Sigmoid colon (tissue), 7 donors: ENCODE results near the gene DEFB132. TPM values are rescaled to one million over a fixed set of nuclear protein-coding genes. Genes with fewer than 3 reads are reported as not detected.
"Not testable (repeated sequence)": the region's sequence is repeated elsewhere in the genome, so short reads cannot be mapped to it uniquely, and the experiment has no call there.

ENCODE experiments used
- DNase-seq: peaks from one replicate; pipeline ENCODE4 v3.0.0-alpha.2; 2019
- H3K27ac ChIP-seq, 4 donors: fragments of 200-600 bp; sonication (generic); one replicate each; pipeline ENCODE4 v1.5.1; 2016 to 2019; ENCODE audit warnings: mild to moderate bottlenecking in 1 of 4
- H3K27me3 ChIP-seq, 3 donors: fragments of 200-600 bp; sonication (generic); one replicate each; pipeline ENCODE4 v1.5.1; 2019; ENCODE audit warnings: mild to moderate bottlenecking in 1 of 3
- H3K36me3 ChIP-seq, 4 donors: fragments of 200-600 bp; sonication (generic); one replicate each; pipeline ENCODE4 v1.5.1; 2016 to 2019
- H3K4me1 ChIP-seq, 4 donors: fragments of 200-600 bp; sonication (generic); one replicate each; pipeline ENCODE4 v1.5.1; 2017 to 2019
- H3K4me3 ChIP-seq, 4 donors: fragments of 200-600 bp; sonication (generic); one replicate each; pipeline ENCODE4 v1.5.1; 2017 to 2019; ENCODE audit warnings: mild to moderate bottlenecking in 2 of 4, moderate library complexity in 1 of 4
- H3K9me3 ChIP-seq, 4 donors: fragments of 200-600 bp in 3 of 4; sonication (generic) in 3 of 4; one replicate each; pipeline versions ENCODE4 v1.5.1 to v1.6.1; 2013 to 2019
- CTCF ChIP-seq, 4 experiments: fragments of 450-650 bp in 3 of 4; fragments of 200-600 bp in 1 of 4; IDR thresholded peaks; one replicate each; pipeline ENCODE4 v1.5.1; 2016 to 2019; ENCODE audit warnings: antibody characterized with exemption in 4 of 4, mild to moderate bottlenecking in 3 of 4, moderate library complexity in 2 of 4
- EP300 ChIP-seq, 4 donors: sonication (generic); formaldehyde crosslinking; IDR thresholded peaks; one replicate each; pipeline ENCODE4 v1.6.1; 2017; ENCODE audit warnings: antibody characterized with exemption in 4 of 4
- POLR2A ChIP-seq, 2 donors: fragments of 450-650 bp; IDR thresholded peaks; one replicate each; pipeline ENCODE4 v1.6.1; 2016; ENCODE audit warnings: antibody characterized with exemption in 2 of 2, mild to moderate bottlenecking in 2 of 2, moderate library complexity in 2 of 2
- POLR2AphosphoS5 ChIP-seq, 4 donors: sonication (generic); formaldehyde crosslinking; IDR thresholded peaks; one replicate each; pipeline ENCODE4 v1.6.1; 2017; ENCODE audit warnings: antibody characterized with exemption in 4 of 4
- WGBS, 2 donors: extraction: QIAGEN DNeasy Blood & Tissue Kit; methylation state at CpG; one replicate each; pipeline ENCODE4 v1.1.7; 2013; 5-methylcytosine and 5-hydroxymethylcytosine counted together
- intact Hi-C: fragments of 100-400 bp; cut with DNase I; formaldehyde crosslinking; loops from one replicate; pipeline ENCODE4 v1.15.1; 2023
- polyA plus RNA-seq, 3 donors: library from polyadenylated mRNA; stranded (reverse); fragments of 200-250 nt; gene quantifications; one replicate each; pipeline ENCODE4 v1.2.3, GENCODE V29; 2013
- total RNA-seq, 4 donors: library from RNA; depleted of rRNA; stranded (reverse); fragments of >200 nt; gene quantifications; one replicate each; pipeline ENCODE4 v1.1.0, GENCODE V29; 2016
- donor health status: healthy with polysubstance abuse.
- donor health status: Bipolar disorder and iron deficiency.
- donor health status: healthy.

DEFB132 gene
- total and polyA plus RNA-seq, 7 donors = 0.06 TPM; not detected in 6

- Histone ChIP-seq H3K9me3 (peaks cover 0 to 3% (median 1%) of the 10 kb centered on the region in 4 donors), H3K4me1 (no peaks in the 10 kb centered on the region), H3K27me3 (no peaks in the 10 kb centered on the region), H3K4me3 (no peak overlapping the region), H3K27ac (no peak overlapping the region), H3K36me3 (no peaks in the 10 kb centered on the region)
- no peak for TF ChIP-seq EP300 (IDR thresholded peaks at IDR 0.05)
- no peak for TF ChIP-seq POLR2AphosphoS5 (IDR thresholded peaks at IDR 0.05)
- TF ChIP-seq CTCF (IDR thresholded peaks at IDR 0.05) = no peak
- no peak for TF ChIP-seq POLR2A (IDR thresholded peaks at IDR 0.05)
- 86 to 96% methylated on average over 2 of the region's 2 CpGs for WGBS, 2 donors
- intact Hi-C loops = no loop called here
- no peak for DNase-seq
Observed at GRCh38 chr20:242905-243304, 14.6 kb upstream of the DEFB132 start.

- TF ChIP-seq EP300 (IDR thresholded peaks at IDR 0.05) (no peak), POLR2A (IDR thresholded peaks at IDR 0.05) (no peak), POLR2AphosphoS5 (IDR thresholded peaks at IDR 0.05) (no peak), CTCF (IDR thresholded peaks at IDR 0.05) (no peak)
- intact Hi-C loops = no loop called here
- 45 to 48% methylated on average over 2 of the region's 2 CpGs for WGBS, 2 donors
Observed at GRCh38 chr20:251354-251753, 6.2 kb upstream of the DEFB132 start.

GRCh38 chr20:252801-253200 lies 4.7 kb upstream of the DEFB132 start:
- WGBS, 2 donors = 82 to 87% methylated on average over 2 of the region's 2 CpGs
- Histone ChIP-seq H3K9me3 (no peaks in the 10 kb centered on the region), H3K4me1 (no peaks in the 10 kb centered on the region), H3K27ac (no peak overlapping the region), H3K27me3 (peaks cover 0 to 22% (median 0%) of the 10 kb centered on the region in 3 donors), H3K36me3 (no peaks in the 10 kb centered on the region), H3K4me3 (no peak overlapping the region)
- TF ChIP-seq CTCF (IDR thresholded peaks at IDR 0.05) (no peak), POLR2AphosphoS5 (IDR thresholded peaks at IDR 0.05) (no peak), POLR2A (IDR thresholded peaks at IDR 0.05) (no peak)
- no peak for DNase-seq
- intact Hi-C loops = no loop called here

More at GRCh38 chr20:251354-251753, 6.2 kb upstream of the DEFB132 start:
- Histone ChIP-seq H3K4me3 (no peak overlapping the region), H3K9me3 (peaks cover 0 to 3% (median 1%) of the 10 kb centered on the region in 4 donors), H3K27ac (no peak overlapping the region), H3K4me1 (no peaks in the 10 kb centered on the region), H3K27me3 (peaks cover 0 to 17% (median 0%) of the 10 kb centered on the region in 3 donors), H3K36me3 (no peaks in the 10 kb centered on the region)
- DNase-seq = no peak

GRCh38 chr20:253447-253846 lies 4.1 kb upstream of the DEFB132 start:
- WGBS, 2 donors = 38 to 48% methylated on average over 6 of the region's 6 CpGs
- H3K36me3 ChIP-seq, H3K4me1 ChIP-seq, intact Hi-C loops, DNase-seq, H3K4me3 ChIP-seq, H3K9me3 ChIP-seq, H3K27ac ChIP-seq: not testable (repeated sequence)
- H3K27me3 ChIP-seq = peaks cover 0 to 21% (median 0%) of the 10 kb centered on the region in 3 donors

- intact Hi-C loops = no loop called here
Observed at GRCh38 chr20:258269-258858, 840 bp downstream of the DEFB132 start.

More at GRCh38 chr20:258269-258858, 840 bp downstream of the DEFB132 start:
- Histone ChIP-seq H3K27me3 (peaks cover 0 to 5% (median 0%) of the 10 kb centered on the region in 3 donors), H3K4me3 (no peak overlapping the region), H3K27ac (no peak overlapping the region), H3K4me1 (no peaks in the 10 kb centered on the region), H3K9me3 (no peaks in the 10 kb centered on the region), H3K36me3 (no peaks in the 10 kb centered on the region)
- no peak for TF ChIP-seq POLR2AphosphoS5 (IDR thresholded peaks at IDR 0.05)
- no peak for TF ChIP-seq EP300 (IDR thresholded peaks at IDR 0.05)
- no peak for TF ChIP-seq POLR2A (IDR thresholded peaks at IDR 0.05)
- TF ChIP-seq CTCF (IDR thresholded peaks at IDR 0.05) = no peak
- 62 to 69% methylated on average over 4 of the region's 4 CpGs for WGBS, 2 donors
- no peak for DNase-seq
